ENCODE results near the gene ZSCAN4.

ZSCAN4 gene

GRCh38 chr19:57641715-57642234 is 27.0 kb upstream of the ZSCAN4 start:
- TF ChIP-seq CTCF (conservative IDR thresholded peaks at IDR 0.05; ENCODE audit: control insufficient read depth, insufficient read depth, low read depth, low read length): no peak
- H3K4me3 ChIP-seq (ENCODE audit: control insufficient read depth, low read depth, low read length): no peak overlapping the region

GRCh38 chr19:57642396-57643046 is 26.2 kb upstream of the ZSCAN4 start:
- DNase-seq (ENCODE audit: low read depth): no peak
- H3K4me3 ChIP-seq (ENCODE audit: control insufficient read depth, low read depth, low read length): no peak overlapping the region

More at GRCh38 chr19:57641715-57642234, 27.0 kb upstream of the ZSCAN4 start:
- no peak for DNase-seq (ENCODE audit: low read depth)

GRCh38 chr19:57643734-57644133 is 25.0 kb upstream of the ZSCAN4 start:
- H3K4me3 ChIP-seq (ENCODE audit: control insufficient read depth, low read depth, low read length): no peak overlapping the region
- DNase-seq (ENCODE audit: low read depth): no peak
- TF ChIP-seq CTCF (conservative IDR thresholded peaks at IDR 0.05; ENCODE audit: control insufficient read depth, insufficient read depth, low read depth, low read length): no peak

More at GRCh38 chr19:57642396-57643046, 26.2 kb upstream of the ZSCAN4 start:
- TF ChIP-seq CTCF (conservative IDR thresholded peaks at IDR 0.05; ENCODE audit: control insufficient read depth, insufficient read depth, low read depth, low read length): no peak

- H3K4me3 ChIP-seq (ENCODE audit: control insufficient read depth, low read depth, low read length): no peak overlapping the region
- no peak for DNase-seq (ENCODE audit: low read depth)
- TF ChIP-seq CTCF (conservative IDR thresholded peaks at IDR 0.05; ENCODE audit: control insufficient read depth, insufficient read depth, low read depth, low read length): no peak
Measured at GRCh38 chr19:57648331-57649003, 20.3 kb upstream of the ZSCAN4 start.

- no peak overlapping the region for H3K4me3 ChIP-seq (ENCODE audit: control insufficient read depth, low read depth, low read length)
- no peak for TF ChIP-seq CTCF (conservative IDR thresholded peaks at IDR 0.05; ENCODE audit: control insufficient read depth, insufficient read depth, low read depth, low read length)
- no peak for DNase-seq (ENCODE audit: low read depth)
Measured at GRCh38 chr19:57651654-57651996, 17.1 kb upstream of the ZSCAN4 start.

- no peak for TF ChIP-seq CTCF (conservative IDR thresholded peaks at IDR 0.05; ENCODE audit: control insufficient read depth, insufficient read depth, low read depth, low read length)
- DNase-seq (ENCODE audit: low read depth): no peak
- no peak overlapping the region for H3K4me3 ChIP-seq (ENCODE audit: control insufficient read depth, low read depth, low read length)
Measured at GRCh38 chr19:57653689-57654088, 15.0 kb upstream of the ZSCAN4 start.
